ENCODE measurements around the gene IRS1. TPM values are rescaled to one million over a fixed set of nuclear protein-coding genes. Genes with fewer than 3 reads are reported as not detected.

Gene IRS1
- total and polyA plus RNA-seq, 7 donors, result 2.3 to 29.1 (median 18.5) TPM

- TF ChIP-seq EP300 (IDR thresholded peaks at IDR 0.05) (no peak), CTCF (IDR thresholded peaks at IDR 0.05) (peak; percentile 44 to 67 (median 56)), POLR2AphosphoS5 (IDR thresholded peaks at IDR 0.05) (no peak)
- peak overlapping the region in 3 of 4 donors; percentile 89 to 97 (median 95) for H3K27ac ChIP-seq
- H3K36me3 ChIP-seq, result no peaks in the 10 kb centered on the region
- peaks cover 0 to 29% (median 21%) of the 10 kb centered on the region in 4 donors for H3K4me1 ChIP-seq
- no peak for DNase-seq
- WGBS, 2 donors, result 0% methylated on average over 4 of the region's 4 CpGs
- intact Hi-C loops (cut with DNase I), result loop anchor here (1.0 to 5.0 kb wide), 4 partner anchors 182 to 913 kb away; no protein-coding TSS in a partner anchor
- H3K4me3 ChIP-seq, result no peak overlapping the region
- H3K9me3 ChIP-seq, result no peaks in the 10 kb centered on the region
- H3K27me3 ChIP-seq, result no peaks in the 10 kb centered on the region
Observed at GRCh38 chr2:226802573-226802972, 3.0 kb upstream of the IRS1 start.

GRCh38 chr2:226800941-226801784 is 1.5 kb upstream of the IRS1 start:
- Histone ChIP-seq H3K27ac (peak overlapping the region; percentile 89 to 97 (median 96)), H3K36me3 (no peaks in the 10 kb centered on the region), H3K4me1 (peaks cover 0 to 42% (median 30%) of the 10 kb centered on the region in 4 donors), H3K4me3 (peak overlapping the region; percentile 61 to 91 (median 78)), H3K27me3 (no peaks in the 10 kb centered on the region), H3K9me3 (no peaks in the 10 kb centered on the region)
- TF ChIP-seq POLR2A (IDR thresholded peaks at IDR 0.05), result peak; percentile 49 to 68
- peak; percentile 84 to 95 (median 92) for TF ChIP-seq POLR2AphosphoS5 (IDR thresholded peaks at IDR 0.05)
- no peak for TF ChIP-seq CTCF (IDR thresholded peaks at IDR 0.05)
- no peak for TF ChIP-seq EP300 (IDR thresholded peaks at IDR 0.05)
- peak; percentile 93 for DNase-seq
- WGBS, 2 donors, result 2 to 4% methylated on average over 33 of the region's 33 CpGs
- intact Hi-C loops (cut with DNase I), result loop anchor here (2.0 to 5.0 kb wide), 4 partner anchors 36 to 1130 kb away; partner anchors contain the start of gene RHBDD1

GRCh38 chr2:226799976-226800940 is 638 bp upstream of the IRS1 start:
- DNase-seq, result peak; percentile 71
- 3% methylated on average over 39 of the region's 39 CpGs for WGBS, 2 donors

More at GRCh38 chr2:226799976-226800940, 638 bp upstream of the IRS1 start:
- no peaks in the 10 kb centered on the region for H3K9me3 ChIP-seq
- peak overlapping the region; percentile 89 to 97 (median 96) for H3K27ac ChIP-seq
- no peaks in the 10 kb centered on the region for H3K36me3 ChIP-seq
- H3K4me1 ChIP-seq, result peaks cover 0 to 51% (median 37%) of the 10 kb centered on the region in 4 donors
- TF ChIP-seq CTCF (IDR thresholded peaks at IDR 0.05) (no peak), EP300 (IDR thresholded peaks at IDR 0.05) (no peak), POLR2A (IDR thresholded peaks at IDR 0.05) (no peak), POLR2AphosphoS5 (IDR thresholded peaks at IDR 0.05) (no peak)
- no peaks in the 10 kb centered on the region for H3K27me3 ChIP-seq
- H3K4me3 ChIP-seq, result peak overlapping the region; percentile 61 to 91 (median 78)
- intact Hi-C loops (cut with DNase I), result loop anchor here (2.0 to 10.0 kb wide), 9 partner anchors 37 to 1129 kb away; partner anchors contain the start of gene RHBDD1
